IMR-90 (cell line): ENCODE measurements around the gene MED12L. TPM values are rescaled to one million over a fixed set of nuclear protein-coding genes. Genes with fewer than 3 reads are reported as not detected.

Source experiments
- ATAC-seq: fragments of 200-7000 bp; cut with Tn5 transposase; 2 replicates; pipeline ENCODE4 v1.9.1; 2020; ENCODE audit warnings: low read depth, mild to moderate bottlenecking, moderate library complexity
- BruUV-seq: library from RNA; stranded (reverse); fragments of 400-500 nt; replicated peaks from 2 replicates; lab custom pipeline; 2021; lab: Mats Ljungman, UMichigan
- CTCF ChIA-PET: fragments of 300-600 bp; formaldehyde crosslinking; extraction: SDS; loops from one replicate; lab custom pipeline; 2021; ENCODE audit warnings: antibody characterized with exemption; lab: Yijun Ruan, JAX
- POLR2A ChIA-PET: fragments of 300-600 bp; sonication (Branson Sonifier 250); formaldehyde crosslinking; loops from one replicate; lab custom pipeline; 2022; ENCODE audit warnings: antibody characterized with exemption; ENCODE audit not compliant: unreplicated experiment; lab: Charles Lee
- DNase-seq: peaks from one replicate; pipeline ENCODE4 v3.0.0; 2013
- H2AFZ ChIP-seq: replicated peaks from 2 replicates; pipeline ENCODE3; 2013; ENCODE audit warnings: low read length, mild to moderate bottlenecking; ENCODE audit not compliant: poor library complexity
- H2AK5ac ChIP-seq: 2 replicates; pipeline ENCODE4 v1.6.1; 2013; ENCODE audit warnings: low read depth, low read length, inconsistent platforms
- H2AK9ac ChIP-seq: replicated peaks from 2 replicates; pipeline ENCODE3; 2013; ENCODE audit warnings: mild to moderate bottlenecking, low read depth, low read length, moderate library complexity; ENCODE audit not compliant: poor library complexity
- H2BK120ac ChIP-seq: 2 replicates; pipeline ENCODE4 v1.6.1; 2013; ENCODE audit warnings: low read depth, low read length, inconsistent platforms
- H2BK15ac ChIP-seq: 3 replicates; pipeline ENCODE4 v1.6.1; 2013; ENCODE audit warnings: low read depth, low read length, inconsistent platforms
- H2BK20ac ChIP-seq: 2 replicates; pipeline ENCODE4 v1.6.1; 2013; ENCODE audit warnings: low read depth, mild to moderate bottlenecking, inconsistent platforms, low read length, moderate library complexity
- H2BK5ac ChIP-seq: 2 replicates; pipeline ENCODE4 v1.6.1; 2013; ENCODE audit warnings: mild to moderate bottlenecking, low read depth, low read length, inconsistent platforms; ENCODE audit not compliant: poor library complexity, severe bottlenecking
- H3K14ac ChIP-seq: replicated peaks from 2 replicates; pipeline ENCODE4 v1.6.1; 2013; ENCODE audit warnings: low read depth, low read length, inconsistent platforms
- H3K18ac ChIP-seq: 2 replicates; pipeline ENCODE4 v1.6.1; 2013; ENCODE audit warnings: low read depth, low read length, control low read depth
- H3K23ac ChIP-seq: 2 replicates; pipeline ENCODE4 v1.6.1; 2013; ENCODE audit warnings: low read depth, low read length, inconsistent platforms
- H3K27ac ChIP-seq: 2 replicates; pipeline ENCODE4 v1.5.1; 2013; ENCODE audit warnings: mild to moderate bottlenecking, control low read depth, low read length; ENCODE audit not compliant: insufficient read depth
- H3K27me3 ChIP-seq: 2 replicates; pipeline ENCODE4 v1.6.1; 2013; ENCODE audit warnings: low read length; ENCODE audit not compliant: control insufficient read depth, insufficient read depth
- H3K36me3 ChIP-seq: 2 replicates; pipeline ENCODE4 v1.6.1; 2013; ENCODE audit warnings: low read length, mixed read lengths; ENCODE audit not compliant: control insufficient read depth, insufficient read depth
- H3K4ac ChIP-seq: 2 replicates; pipeline ENCODE4 v1.6.1; 2013; ENCODE audit warnings: low read depth, low read length, inconsistent platforms
- H3K4me1 ChIP-seq: 2 replicates; pipeline ENCODE4 v1.6.1; 2013; ENCODE audit warnings: low read length, mixed read lengths; ENCODE audit not compliant: control insufficient read depth, insufficient read depth
- H3K4me2 ChIP-seq: 2 replicates; pipeline ENCODE4 v1.6.1; 2013; ENCODE audit warnings: low read depth, mild to moderate bottlenecking, control low read depth, low read length, moderate library complexity
- H3K4me3 ChIP-seq: 2 replicates; pipeline ENCODE4 v1.5.1; 2013; ENCODE audit warnings: low read depth, mild to moderate bottlenecking, control low read depth, low read length, moderate library complexity; ENCODE audit not compliant: insufficient read depth
- H3K56ac ChIP-seq: 2 replicates; pipeline ENCODE4 v1.6.1; 2013; ENCODE audit warnings: low read length, inconsistent platforms; ENCODE audit not compliant: insufficient read depth; ENCODE audit errors: extremely low read depth
- H3K79me1 ChIP-seq, 2 experiments: 2 replicates each; pipeline ENCODE4 v1.6.1; 2013; ENCODE audit warnings: low read length in 2 of 2, inconsistent platforms in 1 of 2, low read depth in 1 of 2
- H3K9ac ChIP-seq: 2 replicates; pipeline ENCODE4 v1.6.1; 2013; ENCODE audit warnings: low read depth, low read length, control low read depth
- H3K9me1 ChIP-seq: 2 replicates; pipeline ENCODE4 v1.6.1; 2013; ENCODE audit warnings: low read length, inconsistent platforms; ENCODE audit not compliant: insufficient read depth
- H3K9me3 ChIP-seq: 2 replicates; pipeline ENCODE4 v1.6.1; 2013; ENCODE audit warnings: low read length; ENCODE audit not compliant: control insufficient read depth, insufficient read depth
- H4K20me1 ChIP-seq: 2 replicates; pipeline ENCODE4 v1.6.1; 2013; ENCODE audit warnings: low read length, inconsistent platforms; ENCODE audit not compliant: insufficient read depth
- H4K5ac ChIP-seq: 2 replicates; pipeline ENCODE4 v1.6.1; 2013; ENCODE audit warnings: mild to moderate bottlenecking, low read depth, low read length, control low read depth
- H4K8ac ChIP-seq, 2 experiments: 2 replicates each; pipeline ENCODE4 v1.6.1; 2013; ENCODE audit warnings: low read depth in 2 of 2, low read length in 2 of 2, control low read depth in 1 of 2, inconsistent platforms in 1 of 2
- H4K91ac ChIP-seq: 2 replicates; pipeline ENCODE4 v1.6.1; 2013; ENCODE audit warnings: low read depth, low read length, inconsistent platforms; ENCODE audit not compliant: insufficient read depth
- MAZ ChIP-seq: IDR thresholded peaks from 2 replicates; pipeline ENCODE4 v1.6.1; 2012; ENCODE audit warnings: low read depth, mild to moderate bottlenecking, low read length, improper control_type of control experiment, moderate library complexity, borderline replicate concordance
- WGBS, 2 experiments: methylation state at CpG; one replicate each; pipeline versions ENCODE4 v1.1.5 to v1.1.7; 2013; ENCODE audit warnings: missing lambda C conversion rate in 2 of 2; ENCODE audit not compliant: insufficient read length in 1 of 2; ENCODE audit errors: extremely low coverage in 2 of 2; 5-methylcytosine and 5-hydroxymethylcytosine counted together
- dilution Hi-C: fragments of 300-500 bp; cut with HindIII; formaldehyde crosslinking; loops from one replicate; pipeline ENCODE4 v1.14.3; 2018; ENCODE audit warnings: low sequenced_read_pairs; ENCODE audit not compliant: unreplicated experiment
- in situ Hi-C: fragments of 300-500 bp; cut with MboI; formaldehyde crosslinking; loops from 3 replicates; pipeline ENCODE4 v1.14.3; 2019; ENCODE audit warnings: low sequenced_read_pairs, inconsistent platforms, mixed read lengths
- intact Hi-C: fragments of 100-400 bp; cut with micrococcal nuclease; formaldehyde crosslinking; loops from 2 replicates; pipeline ENCODE4 v1.10.0; 2022
- polyA plus RNA-seq, 3 experiments: library from polyadenylated mRNA; depleted of rRNA; stranded (reverse); fragments of >200 nt; gene quantifications; 2 replicates each; pipeline ENCODE4 v1.2.3, GENCODE V29; 2012; ENCODE audit warnings: low replicate concordance in 1 of 3
- total RNA-seq: library from RNA; depleted of rRNA; stranded (reverse); fragments of >200 nt; gene quantifications from 2 replicates; pipeline ENCODE4 v1.2.3, GENCODE V29; 2012

The MED12L gene
- total and polyA plus RNA-seq, 2 of the 4 experiments (the other 2 are of a cell fraction) = 0.05 to 0.18 TPM

- Histone ChIP-seq H3K4me3 (no peak overlapping the region), H3K9me3 (peaks cover 3% of the 10 kb centered on the region), H4K20me1 (no peaks in the 10 kb centered on the region), H2BK15ac (no peak overlapping the region), H3K18ac (no peak overlapping the region), H3K4me1 (peaks cover 5% of the 10 kb centered on the region; the same call in 1 of the 2 replicates), H2AFZ (no peak overlapping the region), H3K9me1 (peaks cover 6% of the 10 kb centered on the region; the same call in 1 of the 2 replicates), H3K27me3 (no peaks in the 10 kb centered on the region), H3K27ac (no peak overlapping the region), H4K91ac (peak overlapping the region; percentile 44; the same call in 1 of the 2 replicates), H2BK120ac (peak overlapping the region; percentile 50), H3K79me1 (no peaks in the 10 kb centered on the region), H2BK5ac (no peak overlapping the region), H4K8ac (0 out of 4 replicates have a peak overlapping the region, but pooled peaks have one; percentile 10 to 14), H4K5ac (no peak overlapping the region), H3K23ac (no peak overlapping the region), H2BK20ac (no peak overlapping the region), H3K36me3 (no peaks in the 10 kb centered on the region), H2AK5ac (no peak overlapping the region), H3K14ac (peak overlapping the region; percentile 24; the same call in 1 of the 2 replicates), H3K56ac (no peak overlapping the region), H2AK9ac (no peak overlapping the region), H3K4ac (no peak overlapping the region), H3K4me2 (no peak overlapping the region; the same call in 1 of the 2 replicates), H3K9ac (no peak overlapping the region)
- intact Hi-C loops (no loop called here), dilution Hi-C loops (no loop called here), in situ Hi-C loops (no loop called here)
- ChIA-PET POLR2A (no interaction called here), CTCF (interaction anchor here (1.0 to 1.9 kb wide), 2 partner anchors 9 to 11 kb away, joined by 3 to 6 read pairs; no protein-coding TSS in a partner anchor)
- WGBS, 2 experiments = no CpG with 5 or more reads among the region's 3 CpGs
- no TSS peak for BruUV-seq
- ATAC-seq = no peak
- no peak for TF ChIP-seq MAZ
- DNase-seq = peak; percentile 37
Measured at GRCh38 chr3:151216641-151217607, 131.5 kb downstream of the MED12L start.
